GM12872 (cell line): ENCODE data around the gene CREB1.

Experiments
- CTCF ChIP-seq: IDR thresholded peaks from 3 replicates; pipeline ENCODE4 v1.5.1; 2011; ENCODE audit warnings: low read depth, mild to moderate bottlenecking, low read length, moderate library complexity; ENCODE audit not compliant: insufficient read depth

Gene CREB1

GRCh38 chr2:207587305-207587704 lies 57.5 kb downstream of the CREB1 start:
- no peak for TF ChIP-seq CTCF

GRCh38 chr2:207589143-207589542 lies 59.4 kb downstream of the CREB1 start:
- TF ChIP-seq CTCF: no peak

GRCh38 chr2:207593277-207593676 lies 63.5 kb downstream of the CREB1 start:
- no peak for TF ChIP-seq CTCF

GRCh38 chr2:207594264-207594663 lies 64.5 kb downstream of the CREB1 start:
- TF ChIP-seq CTCF: no peak

- TF ChIP-seq CTCF: no peak
These were observed 65.0 kb downstream of the CREB1 start for GRCh38 chr2:207594731-207595130.

GRCh38 chr2:207599636-207600035 lies 69.9 kb downstream of the CREB1 start:
- no peak for TF ChIP-seq CTCF

GRCh38 chr2:207600231-207600630 lies 70.5 kb downstream of the CREB1 start:
- TF ChIP-seq CTCF: no peak

GRCh38 chr2:207601774-207602173 lies 72.0 kb downstream of the CREB1 start:
- TF ChIP-seq CTCF: no peak
